Measurements from ENCODE around the gene GALNT9. TPM values are rescaled to one million over a fixed set of nuclear protein-coding genes. Genes with fewer than 3 reads are reported as not detected.

GALNT9 gene
- total RNA-seq, 1 experiment from 2014 or later: 2.6 TPM

GRCh38 chr12:132158677-132159554 is 170.5 kb downstream of the GALNT9 start:
- CTCF ChIA-PET: no interaction called here
- intact Hi-C loops (cut with micrococcal nuclease): no loop called here
- Histone ChIP-seq H3K4me1 (ENCODE audit: control insufficient read depth in 1 of 2, insufficient read depth in 2 of 2, low read length in 2 of 2) (peaks cover 0 to 13% of the 10 kb centered on the region in 2 experiments; a peak in 1 of 4 replicates), H3K4me2 (ENCODE audit: low read length) (no peak overlapping the region; the same call in 1 of the 2 replicates), H3K27me3 (ENCODE audit: insufficient read depth, low read length) (no peaks in the 10 kb centered on the region), H3K79me2 (ENCODE audit: insufficient read depth, low read length) (no peaks in the 10 kb centered on the region), H3K4me3 (replicated peaks in 1 of 2; ENCODE audit: low read depth in 1 of 2, low read length in 2 of 2) (no peak overlapping the region), H3K9me2 (ENCODE audit: insufficient read depth) (no peaks in the 10 kb centered on the region), H3K27ac (ENCODE audit: low read depth, low read length) (no peak overlapping the region; the same call in 1 of the 2 replicates), H3K9me3 (ENCODE audit: control insufficient read depth in 1 of 2, insufficient read depth in 1 of 2, low read depth in 1 of 2, low read length in 2 of 2) (peaks cover 0 to 16% of the 10 kb centered on the region in 2 experiments; a peak in 1 of 4 replicates), H3K36me3 (ENCODE audit: control insufficient read depth in 1 of 2, insufficient read depth in 2 of 2, low read length in 2 of 2) (peaks cover 0 to 26% of the 10 kb centered on the region in 2 experiments; a peak in 1 of 4 replicates), H4K20me1 (ENCODE audit: insufficient read depth) (no peaks in the 10 kb centered on the region), H2AFZ (ENCODE audit: low read depth, low read length, poor library complexity, severe bottlenecking) (no peak overlapping the region), H3K9ac (ENCODE audit: low read length) (no peak overlapping the region)
- TF ChIP-seq ZBTB33 (IDR thresholded peaks at IDR 0.05; ENCODE audit: extremely low read depth, insufficient replicate concordance, low read length) (no peak), SIN3A (IDR thresholded peaks at IDR 0.05; ENCODE audit: low read depth) (no peak), TCF7L2 (IDR thresholded peaks at IDR 0.05; ENCODE audit: borderline replicate concordance, extremely low read depth, insufficient read depth, insufficient read length) (no peak), SRF (IDR thresholded peaks at IDR 0.05; ENCODE audit: low read depth) (no peak), CEBPB (IDR thresholded peaks at IDR 0.05; ENCODE audit: low read depth) (no peak), SP1 (IDR thresholded peaks at IDR 0.05; ENCODE audit: low read depth) (no peak), FOSL1 (IDR thresholded peaks at IDR 0.05; ENCODE audit: low read depth) (no peak), POLR2A (IDR thresholded peaks at IDR 0.05; ENCODE audit: borderline replicate concordance, extremely low read depth, insufficient read depth, insufficient read length) (no peak)
- ATAC-seq: no peak
- DNase-seq (ENCODE audit: low read depth, low spot score): no peak
- RAD21 ChIA-PET (ENCODE audit: low non-redundant PET in 1 of 2, low total read pairs in 2 of 2, uncharacterized antibody in 2 of 2, unreplicated experiment in 2 of 2): no interaction called here
- no TSS peak for BruUV-seq (replicated peaks)
- POLR2A ChIA-PET: no interaction called here

All from HCT116 (cell line).